HEK293 (cell line): Measurements from ENCODE around the gene CERS5.

Experiments used
- CTCF ChIA-PET: fragments of 350-600 bp; formaldehyde crosslinking; extraction: SDS; loops from one replicate; lab custom pipeline; 2021; ENCODE audit warnings: antibody characterized with exemption; lab: Yijun Ruan, JAX
- POLR2A ChIA-PET: fragments of 300-600 bp; formaldehyde crosslinking; extraction: SDS; loops from one replicate; lab custom pipeline; 2020; ENCODE audit warnings: antibody characterized with exemption, inconsistent platforms; lab: Yijun Ruan, JAX
- H3K27ac ChIP-seq: fragments of 200-500 bp; sonication (Bioruptor generic); 2 replicates; pipeline ENCODE4 v1.5.1; 2014; ENCODE audit warnings: low read depth, low read length, control low read depth, inconsistent platforms; ENCODE audit errors: extremely low read depth
- H3K36me3 ChIP-seq, 2 experiments: fragments of 200-500 bp in 1 of 2; sonication (Bioruptor generic) in 1 of 2; 1 replicate in 1 of 2; 2 replicates in 1 of 2; pipeline ENCODE4 v1.5.1; 2014 to 2017; ENCODE audit warnings: inconsistent platforms in 2 of 2, low read length in 2 of 2; ENCODE audit not compliant: control insufficient read depth in 2 of 2, insufficient read depth in 1 of 2
- H3K4me1 ChIP-seq: fragments of 200-500 bp; sonication (Bioruptor generic); 2 replicates; pipeline ENCODE4 v1.5.1; 2014; ENCODE audit warnings: mild to moderate bottlenecking, low read length, inconsistent platforms; ENCODE audit not compliant: control insufficient read depth, insufficient read depth
- H3K4me3 ChIP-seq: 2 replicates; pipeline ENCODE4 v1.5.1; 2011; ENCODE audit warnings: low read depth, mild to moderate bottlenecking, control low read depth, low read length, moderate library complexity
- H3K9me3 ChIP-seq: fragments of 200-500 bp; sonication (Bioruptor generic); 2 replicates; pipeline ENCODE4 v1.5.1; 2014; ENCODE audit warnings: low read depth, low read length, inconsistent platforms; ENCODE audit not compliant: control insufficient read depth, insufficient read depth
- HOXD13 ChIP-seq: sonication (generic); formaldehyde crosslinking; IDR thresholded peaks from 2 replicates; pipeline ENCODE4 v1.8.0; 2022; ENCODE audit warnings: missing genetic modification reagents, borderline replicate concordance
- KLF16 ChIP-seq: fragments of 450-650 bp; formaldehyde crosslinking; IDR thresholded peaks from 2 replicates; pipeline ENCODE4 v1.5.1; 2017; ENCODE audit warnings: missing biosample characterization, missing genetic modification characterization
- OSR2 ChIP-seq: fragments of 450-650 bp; formaldehyde crosslinking; IDR thresholded peaks from 2 replicates; pipeline ENCODE4 v1.5.1; 2016; ENCODE audit warnings: missing biosample characterization, missing genetic modification characterization
- PRDM1 ChIP-seq: fragments of 450-650 bp; formaldehyde crosslinking; IDR thresholded peaks from 2 replicates; pipeline ENCODE4; 2016; ENCODE audit warnings: missing biosample characterization, missing genetic modification characterization
- SCRT2 ChIP-seq: fragments of 450-650 bp; formaldehyde crosslinking; IDR thresholded peaks from 2 replicates; pipeline ENCODE4 v1.5.1; 2016; ENCODE audit warnings: missing biosample characterization, missing genetic modification characterization
- SETDB1 ChIP-seq: IDR thresholded peaks from one replicate; pipeline ENCODE4 v1.6.1; 2017; ENCODE audit warnings: mild to moderate bottlenecking, low read length, moderate library complexity, mixed read lengths; ENCODE audit not compliant: insufficient read length
- ZNF133 ChIP-seq: fragments of 450-650 bp; formaldehyde crosslinking; IDR thresholded peaks from 2 replicates; pipeline ENCODE4 v1.5.1; 2016; ENCODE audit warnings: missing biosample characterization, missing genetic modification characterization
- ZNF211 ChIP-seq: fragments of 450-650 bp; formaldehyde crosslinking; IDR thresholded peaks from 2 replicates; pipeline ENCODE4 v1.5.1; 2016; ENCODE audit warnings: low read depth, missing biosample characterization, missing genetic modification characterization
- ZNF24 ChIP-seq: fragments of 450-650 bp; formaldehyde crosslinking; IDR thresholded peaks from 2 replicates; pipeline ENCODE4 v1.5.1; 2016; ENCODE audit warnings: missing biosample characterization, missing genetic modification characterization
- ZNF274 ChIP-seq, 2 experiments: fragments of 200-500 bp in 1 of 2; fragments of 450-650 bp in 1 of 2; sonication (Bioruptor generic) in 1 of 2; formaldehyde crosslinking in 1 of 2; IDR thresholded peaks; 2 replicates each; pipeline versions ENCODE4 v1.5.1 to v1.6.1; 2014 to 2016; ENCODE audit warnings: borderline replicate concordance in 1 of 2, inconsistent platforms in 1 of 2, low read length in 1 of 2, missing biosample characterization in 1 of 2, missing genetic modification characterization in 1 of 2
- ZNF354C ChIP-seq: fragments of 450-650 bp; formaldehyde crosslinking; IDR thresholded peaks from 2 replicates; pipeline ENCODE4 v1.5.1; 2016; ENCODE audit warnings: missing biosample characterization, missing genetic modification characterization, low read depth, borderline replicate concordance
- ZNF426 ChIP-seq: fragments of 450-650 bp; formaldehyde crosslinking; IDR thresholded peaks from 2 replicates; pipeline ENCODE4 v1.5.1; 2017; ENCODE audit warnings: missing biosample characterization, missing genetic modification characterization, mild to moderate bottlenecking, inconsistent platforms, moderate library complexity
- ZNF521 ChIP-seq: fragments of 450-650 bp; formaldehyde crosslinking; IDR thresholded peaks from 2 replicates; pipeline ENCODE4 v1.5.1; 2017; ENCODE audit warnings: missing biosample characterization, mild to moderate bottlenecking, missing genetic modification characterization
- ZNF560 ChIP-seq: fragments of 450-650 bp; formaldehyde crosslinking; IDR thresholded peaks from 2 replicates; pipeline ENCODE4 v1.5.1; 2017; ENCODE audit warnings: missing biosample characterization, missing genetic modification characterization, borderline replicate concordance
- ZNF747 ChIP-seq: fragments of 450-650 bp; formaldehyde crosslinking; IDR thresholded peaks from 2 replicates; pipeline ENCODE4 v1.5.1; 2016; ENCODE audit warnings: missing biosample characterization, missing genetic modification characterization
- TF ChIP-seq, protein P1 (sequence below): fragments of 450-650 bp; formaldehyde crosslinking; IDR thresholded peaks from 2 replicates; pipeline ENCODE4; 2016; ENCODE audit warnings: missing biosample characterization, missing genetic modification characterization
- TF ChIP-seq, protein P2 (sequence below): fragments of 450-650 bp; formaldehyde crosslinking; IDR thresholded peaks from 2 replicates; pipeline ENCODE4 v1.5.1; 2017; ENCODE audit warnings: missing biosample characterization, mild to moderate bottlenecking, missing genetic modification characterization, moderate library complexity
- TF ChIP-seq, protein P3 (sequence below): fragments of 450-650 bp; formaldehyde crosslinking; IDR thresholded peaks from 2 replicates; pipeline ENCODE4 v1.5.1; 2016; ENCODE audit warnings: missing biosample characterization, missing genetic modification characterization

The CERS5 gene

DNA sequence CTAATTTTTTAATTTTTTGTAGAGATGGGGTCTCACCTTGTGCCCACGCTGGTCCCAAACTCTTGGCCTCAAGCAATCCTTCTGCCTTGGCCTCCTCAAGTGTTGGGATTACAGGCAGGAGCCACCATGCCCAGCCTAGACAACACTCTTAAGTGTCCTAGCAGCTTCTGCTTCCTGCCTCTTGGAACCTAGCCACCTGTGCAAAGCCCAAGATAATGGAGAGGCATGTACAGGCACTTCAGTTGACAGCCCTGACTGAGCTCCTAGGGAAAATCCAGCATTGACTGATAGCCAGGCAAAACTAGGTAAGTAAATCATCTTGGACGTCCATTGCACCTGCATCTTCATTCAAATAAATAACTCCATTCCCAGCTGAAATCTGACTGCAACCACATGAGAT is 39.6 kb downstream of the CERS5 start:
- Histone ChIP-seq H3K27ac (no peak overlapping the region), H3K4me3 (no peak overlapping the region), H3K9me3 (no peaks in the 10 kb centered on the region), H3K36me3 (peaks cover 35 to 61% of the 10 kb centered on the region in 2 experiments), H3K4me1 (no peaks in the 10 kb centered on the region)
- ChIA-PET CTCF (interaction anchor here (0.6 to 1.4 kb wide), 2 partner anchors 53 to 82 kb away, joined by 3 read pairs; no protein-coding TSS in a partner anchor), POLR2A (interaction anchor here (0.7 to 3.6 kb wide), 3 partner anchors 15 to 236 kb away, joined by 6 to 19 read pairs (median 6); partner anchors contain the start of gene COX14)
- TF ChIP-seq SETDB1 (no peak), ZNF747 (no peak), SCRT2 (0 out of 2 replicates have a peak, but pooled peaks have one; percentile 15), OSR2 (tag by site-specific recombination) (peak; percentile 32; the same call in 1 of the 2 replicates), PRDM1 (tag by site-specific recombination) (no peak), ZNF521 (tag by site-specific recombination) (no peak), ZNF133 (no peak), ZNF560 (no peak), HOXD13 (CRISPR knock-in tag) (no peak)
- TF ChIP-seq, protein P1, sequence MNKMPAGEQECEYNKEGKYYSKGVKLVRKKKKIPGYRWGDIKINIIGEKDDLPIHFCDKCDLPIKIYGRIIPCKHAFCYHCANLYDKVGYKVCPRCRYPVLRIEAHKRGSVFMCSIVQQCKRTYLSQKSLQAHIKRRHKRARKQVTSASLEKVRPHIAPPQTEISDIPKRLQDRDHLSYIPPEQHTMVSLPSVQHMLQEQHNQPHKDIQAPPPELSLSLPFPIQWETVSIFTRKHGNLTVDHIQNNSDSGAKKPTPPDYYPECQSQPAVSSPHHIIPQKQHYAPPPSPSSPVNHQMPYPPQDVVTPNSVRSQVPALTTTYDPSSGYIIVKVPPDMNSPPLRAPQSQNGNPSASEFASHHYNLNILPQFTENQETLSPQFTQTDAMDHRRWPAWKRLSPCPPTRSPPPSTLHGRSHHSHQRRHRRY (tag by site-specific recombination): no peak
- TF ChIP-seq, protein P2, sequence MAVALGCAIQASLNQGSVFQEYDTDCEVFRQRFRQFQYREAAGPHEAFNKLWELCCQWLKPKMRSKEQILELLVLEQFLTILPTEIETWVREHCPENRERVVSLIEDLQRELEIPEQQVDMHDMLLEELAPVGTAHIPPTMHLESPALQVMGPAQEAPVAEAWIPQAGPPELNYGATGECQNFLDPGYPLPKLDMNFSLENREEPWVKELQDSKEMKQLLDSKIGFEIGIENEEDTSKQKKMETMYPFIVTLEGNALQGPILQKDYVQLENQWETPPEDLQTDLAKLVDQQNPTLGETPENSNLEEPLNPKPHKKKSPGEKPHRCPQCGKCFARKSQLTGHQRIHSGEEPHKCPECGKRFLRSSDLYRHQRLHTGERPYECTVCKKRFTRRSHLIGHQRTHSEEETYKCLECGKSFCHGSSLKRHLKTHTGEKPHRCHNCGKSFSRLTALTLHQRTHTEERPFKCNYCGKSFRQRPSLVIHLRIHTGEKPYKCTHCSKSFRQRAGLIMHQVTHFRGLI (tag by site-specific recombination): no peak
- TF ChIP-seq, protein P3, sequence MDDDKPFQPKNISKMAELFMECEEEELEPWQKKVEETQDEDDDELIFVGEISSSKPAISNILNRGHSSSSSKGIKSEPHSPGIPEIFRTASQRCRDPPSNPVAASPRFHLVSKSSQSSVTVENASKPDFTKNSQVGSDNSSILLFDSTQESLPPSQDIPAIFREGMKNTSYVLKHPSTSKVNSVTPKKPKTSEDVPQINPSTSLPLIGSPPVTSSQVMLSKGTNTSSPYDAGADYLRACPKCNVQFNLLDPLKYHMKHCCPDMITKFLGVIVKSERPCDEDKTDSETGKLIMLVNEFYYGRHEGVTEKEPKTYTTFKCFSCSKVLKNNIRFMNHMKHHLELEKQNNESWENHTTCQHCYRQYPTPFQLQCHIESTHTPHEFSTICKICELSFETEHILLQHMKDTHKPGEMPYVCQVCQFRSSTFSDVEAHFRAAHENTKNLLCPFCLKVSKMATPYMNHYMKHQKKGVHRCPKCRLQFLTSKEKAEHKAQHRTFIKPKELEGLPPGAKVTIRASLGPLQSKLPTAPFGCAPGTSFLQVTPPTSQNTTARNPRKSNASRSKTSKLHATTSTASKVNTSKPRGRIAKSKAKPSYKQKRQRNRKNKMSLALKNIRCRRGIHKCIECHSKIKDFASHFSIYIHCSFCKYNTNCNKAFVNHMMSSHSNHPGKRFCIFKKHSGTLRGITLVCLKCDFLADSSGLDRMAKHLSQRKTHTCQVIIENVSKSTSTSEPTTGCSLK (tag by site-specific recombination): no peak

DNA sequence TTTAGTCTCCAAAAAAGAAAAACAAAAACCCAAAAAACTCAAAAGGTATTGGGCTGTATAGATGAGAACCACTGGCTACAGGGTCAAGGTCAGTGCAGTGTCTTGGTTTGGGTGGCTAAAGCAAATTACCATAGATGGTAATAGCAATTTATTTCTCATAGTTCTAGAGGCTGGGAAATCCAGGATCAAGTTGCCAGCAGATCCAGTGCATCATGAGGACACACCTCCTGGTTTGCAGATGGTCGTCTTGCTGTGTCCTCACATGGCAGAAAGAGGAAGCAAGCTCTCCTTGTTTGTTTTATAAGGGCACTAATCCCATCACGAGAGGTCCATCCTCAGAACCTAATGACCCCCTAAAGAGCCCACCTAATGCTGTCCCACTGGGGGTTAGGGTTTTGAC is 44.0 kb downstream of the CERS5 start:
- no peak overlapping the region for H3K27ac ChIP-seq
- peaks cover 24 to 60% of the 10 kb centered on the region in 2 experiments for H3K36me3 ChIP-seq
- no peaks in the 10 kb centered on the region for H3K4me1 ChIP-seq
- POLR2A ChIA-PET: interaction anchor here (1.2 kb wide), 1 partner anchor 11 kb away, joined by 4 read pairs; the partner anchor contains the start of gene COX14
- CTCF ChIA-PET: interaction anchor here (1.0 kb wide), 1 partner anchor 9 kb away, joined by 3 read pairs; no protein-coding TSS in a partner anchor
- H3K4me3 ChIP-seq: no peak overlapping the region
- H3K9me3 ChIP-seq: no peaks in the 10 kb centered on the region
- no peak for TF ChIP-seq ZNF426 (tag by site-specific recombination)
- TF ChIP-seq ZNF24 (tag by site-specific recombination): no peak
- no peak for TF ChIP-seq ZNF274 (IDR thresholded peaks at IDR 0.05; ENCODE audit: low read length)
- no peak for TF ChIP-seq ZNF274 (tag by site-specific recombination; IDR thresholded peaks at IDR 0.05; ENCODE audit: borderline replicate concordance)
- no peak for TF ChIP-seq ZNF211 (tag by site-specific recombination)
- TF ChIP-seq ZNF354C (tag by site-specific recombination): no peak
- no peak for TF ChIP-seq KLF16
